Right lobe of liver (tissue), 4 donors: ENCODE data around the gene CDR2.

Source experiments
- POLR2A ChIP-seq: fragments of 450-650 bp; IDR thresholded peaks from one replicate; pipeline ENCODE4 v1.6.1; 2017; ENCODE audit warnings: antibody characterized with exemption, mild to moderate bottlenecking
- TF ChIP-seq, protein P1 (sequence below), 4 donors: fragments of 200-600 bp in 3 of 4; fragments of 450-650 bp in 1 of 4; IDR thresholded peaks; one replicate each; pipeline versions ENCODE4 v1.5.1 to v1.8.0; 2016 to 2022; ENCODE audit warnings: antibody characterized with exemption in 4 of 4, mild to moderate bottlenecking in 2 of 4
- donor health status: DM: no; HTN: no; CAD: no.
- donor health status: DM: no; HTN: no; CAD: no.
- donor health status: DM: no; HTN: yes; CAD: no.

DNA sequence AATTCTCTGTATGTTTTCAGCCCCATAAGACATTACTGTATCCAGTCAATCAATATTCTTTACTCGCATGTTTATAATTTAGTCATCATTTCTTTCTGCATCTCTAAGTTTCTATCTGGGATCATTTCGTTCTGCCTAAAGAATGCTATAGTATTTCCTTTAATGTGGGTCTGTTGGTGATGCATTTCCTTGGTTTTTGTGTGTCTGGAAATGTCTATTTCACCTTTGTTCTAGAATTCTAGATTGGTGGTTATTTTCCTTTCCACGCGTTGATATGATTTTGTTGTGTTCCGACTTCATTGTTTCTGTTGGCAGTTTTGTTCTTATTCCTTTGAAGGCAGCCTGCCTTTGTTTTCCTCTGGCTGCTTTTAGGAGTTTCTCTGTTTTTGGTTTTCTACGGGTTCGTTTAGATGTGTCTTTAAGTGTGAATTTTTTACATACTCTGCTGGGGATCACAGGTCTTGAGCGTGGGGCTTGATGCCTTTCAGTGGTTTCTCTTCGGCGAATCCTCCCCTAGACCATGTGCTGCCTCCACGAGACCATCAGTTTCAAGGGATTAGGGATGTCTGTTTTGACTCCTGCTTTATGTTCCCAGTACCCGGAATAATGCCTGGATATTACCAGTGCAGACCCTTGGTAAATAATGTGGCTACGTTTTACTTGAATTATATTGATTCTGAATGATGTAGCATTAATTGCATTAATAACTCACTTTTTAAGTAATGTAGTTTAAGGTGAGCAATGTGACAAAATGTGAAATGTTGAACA lies 53.7 kb downstream of the CDR2 start:
- TF ChIP-seq, protein P1, sequence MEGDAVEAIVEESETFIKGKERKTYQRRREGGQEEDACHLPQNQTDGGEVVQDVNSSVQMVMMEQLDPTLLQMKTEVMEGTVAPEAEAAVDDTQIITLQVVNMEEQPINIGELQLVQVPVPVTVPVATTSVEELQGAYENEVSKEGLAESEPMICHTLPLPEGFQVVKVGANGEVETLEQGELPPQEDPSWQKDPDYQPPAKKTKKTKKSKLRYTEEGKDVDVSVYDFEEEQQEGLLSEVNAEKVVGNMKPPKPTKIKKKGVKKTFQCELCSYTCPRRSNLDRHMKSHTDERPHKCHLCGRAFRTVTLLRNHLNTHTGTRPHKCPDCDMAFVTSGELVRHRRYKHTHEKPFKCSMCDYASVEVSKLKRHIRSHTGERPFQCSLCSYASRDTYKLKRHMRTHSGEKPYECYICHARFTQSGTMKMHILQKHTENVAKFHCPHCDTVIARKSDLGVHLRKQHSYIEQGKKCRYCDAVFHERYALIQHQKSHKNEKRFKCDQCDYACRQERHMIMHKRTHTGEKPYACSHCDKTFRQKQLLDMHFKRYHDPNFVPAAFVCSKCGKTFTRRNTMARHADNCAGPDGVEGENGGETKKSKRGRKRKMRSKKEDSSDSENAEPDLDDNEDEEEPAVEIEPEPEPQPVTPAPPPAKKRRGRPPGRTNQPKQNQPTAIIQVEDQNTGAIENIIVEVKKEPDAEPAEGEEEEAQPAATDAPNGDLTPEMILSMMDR (IDR thresholded peaks at IDR 0.05): no peak
- no peak for TF ChIP-seq POLR2A
